ENCODE data around the gene WFDC1. TPM values are rescaled to one million over a fixed set of nuclear protein-coding genes. Genes with fewer than 3 reads are reported as not detected.
A peak's percentile ranks its signal among the peaks of the same experiment; 100 is the strongest.

The WFDC1 gene
- total and polyA plus RNA-seq, 2 experiments from 2014 or later, result 0.76 to 0.95 TPM

GRCh38 chr16:84255050-84255810 is 39.4 kb upstream of the WFDC1 start (continued):
- TF ChIP-seq ZNF462 (CRISPR knock-in tag; IDR thresholded peaks at IDR 0.05), result no peak
- TF ChIP-seq ZNF331 (CRISPR knock-in tag; IDR thresholded peaks at IDR 0.05; ENCODE audit: low read depth), result peak; percentile 87

GRCh38 chr16:84258266-84258665 is 36.4 kb upstream of the WFDC1 start:
- H3K4me1 Mint-ChIP-seq, result no peaks in the 10 kb centered on the region
- H3K4me3 Mint-ChIP-seq, result no peak overlapping the region
- Histone ChIP-seq H2AFZ (no peak overlapping the region), H4K20me1 (replicated peaks; ENCODE audit: insufficient read depth) (no peaks in the 10 kb centered on the region), H3K36me3 (ENCODE audit: insufficient read depth) (no peaks in the 10 kb centered on the region; the same call in 1 of the 2 replicates), H3K4me2 (no peak overlapping the region), H3F3A (replicated peaks; ENCODE audit: low read depth) (no peaks in the 10 kb centered on the region), H3K79me2 (replicated peaks; ENCODE audit: insufficient read depth) (no peaks in the 10 kb centered on the region), H3K4me3 (no peak overlapping the region), H3K27ac (ENCODE audit: low read depth) (no peak overlapping the region), H3K27me3 (ENCODE audit: insufficient read depth) (no peaks in the 10 kb centered on the region), H3K9me2 (ENCODE audit: insufficient read depth) (no peaks in the 10 kb centered on the region), H3K4me1 (ENCODE audit: insufficient read depth) (no peaks in the 10 kb centered on the region)
- peaks cover 4% of the 10 kb centered on the region for H3K27me3 Mint-ChIP-seq (ENCODE audit: insufficient read depth, low read depth, poor library complexity)
- no peaks in the 10 kb centered on the region for H3K36me3 Mint-ChIP-seq (ENCODE audit: low read depth)
- 0 out of 3 replicates have a peak, but pooled peaks cover 11% of the 10 kb centered on the region for H3K9me3 Mint-ChIP-seq
- no peak for ATAC-seq
- no peak for DNase-seq (ENCODE audit: low spot score)
- no peak overlapping the region for H3K27ac Mint-ChIP-seq
- TF ChIP-seq CREB1 (CRISPR knock-in tag; IDR thresholded peaks at IDR 0.05; ENCODE audit: low read depth) (no peak), ZNF331 (CRISPR knock-in tag; IDR thresholded peaks at IDR 0.05; ENCODE audit: low read depth) (no peak), REST (IDR thresholded peaks at IDR 0.05; ENCODE audit: unreplicated experiment) (no peak), ZNF462 (CRISPR knock-in tag; IDR thresholded peaks at IDR 0.05) (no peak)
